Lower leg skin (tissue), 4 donors: ENCODE results near the gene SPTAN1. TPM values are rescaled to one million over a fixed set of nuclear protein-coding genes. Genes with fewer than 3 reads are reported as not detected.
"Not testable (repeated sequence)": the region's sequence is repeated elsewhere in the genome, so short reads cannot be mapped to it uniquely, and the experiment has no call there.

Experiments
- DNase-seq, 2 donors: peaks; one replicate each; pipeline ENCODE4 v3.0.0-alpha.2; 2019; ENCODE audit warnings: low spot score in 2 of 2
- H3K4me3 ChIP-seq: fragments of 200-600 bp; sonication (generic); 2 replicates; pipeline ENCODE4 v1.5.1; 2017; ENCODE audit warnings: mild to moderate bottlenecking, low read depth; ENCODE audit not compliant: poor library complexity, severe bottlenecking
- POLR2A ChIP-seq, 2 donors: fragments of 450-650 bp; IDR thresholded peaks; one replicate each; pipeline ENCODE4 v1.6.1; 2016 to 2017; ENCODE audit warnings: antibody characterized with exemption in 2 of 2, mild to moderate bottlenecking in 1 of 2, moderate library complexity in 1 of 2
- WGBS, 2 donors: methylation state at CpG; one replicate each; pipeline ENCODE4 v1.1.5; 2018; 5-methylcytosine and 5-hydroxymethylcytosine counted together
- intact Hi-C: fragments of 100-400 bp; cut with DNase I; formaldehyde crosslinking; loops from one replicate; pipeline ENCODE4 v1.15.0; 2023; ENCODE audit warnings: low total_unique reads
- total RNA-seq, 4 donors: library from RNA; depleted of rRNA; stranded (reverse); fragments of >200 nt; gene quantifications; one replicate each; pipeline ENCODE4 v1.1.0, GENCODE V29; 2016
- TF ChIP-seq, protein P1 (sequence below), 3 donors: fragments of 450-650 bp; IDR thresholded peaks; one replicate each; pipeline ENCODE4 v1.5.1; 2016; ENCODE audit warnings: antibody characterized with exemption in 3 of 3, mild to moderate bottlenecking in 3 of 3, moderate library complexity in 2 of 3

Gene SPTAN1
- total RNA-seq, 4 donors from 2014 or later = 223 to 331 (median 293) TPM

DNA sequence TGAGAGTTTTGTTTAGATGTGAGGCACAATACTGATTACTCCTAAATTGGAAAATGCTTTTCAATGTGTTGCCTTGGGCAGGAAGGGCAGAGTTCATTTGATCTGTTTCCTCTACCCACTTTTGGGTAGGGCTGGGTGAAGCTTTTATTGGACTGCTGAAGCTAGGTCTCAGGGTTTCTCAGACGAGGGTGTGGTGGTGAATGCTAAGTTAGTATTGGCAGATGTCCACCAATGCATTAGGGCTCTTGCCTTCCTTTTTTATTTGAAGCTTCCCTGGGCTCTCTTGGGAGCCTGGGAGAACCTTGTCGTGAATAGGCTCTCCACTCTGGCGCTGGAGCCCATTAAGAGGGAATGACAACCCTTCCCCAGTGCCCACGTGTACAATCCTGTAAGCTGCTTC is 23.1 kb downstream of the SPTAN1 start:
- no peak overlapping the region for H3K4me3 ChIP-seq
- intact Hi-C loops = no loop called here
- WGBS, 2 donors = 25 to 33% methylated on average over 4 of the region's 4 CpGs
- TF ChIP-seq, protein P1, sequence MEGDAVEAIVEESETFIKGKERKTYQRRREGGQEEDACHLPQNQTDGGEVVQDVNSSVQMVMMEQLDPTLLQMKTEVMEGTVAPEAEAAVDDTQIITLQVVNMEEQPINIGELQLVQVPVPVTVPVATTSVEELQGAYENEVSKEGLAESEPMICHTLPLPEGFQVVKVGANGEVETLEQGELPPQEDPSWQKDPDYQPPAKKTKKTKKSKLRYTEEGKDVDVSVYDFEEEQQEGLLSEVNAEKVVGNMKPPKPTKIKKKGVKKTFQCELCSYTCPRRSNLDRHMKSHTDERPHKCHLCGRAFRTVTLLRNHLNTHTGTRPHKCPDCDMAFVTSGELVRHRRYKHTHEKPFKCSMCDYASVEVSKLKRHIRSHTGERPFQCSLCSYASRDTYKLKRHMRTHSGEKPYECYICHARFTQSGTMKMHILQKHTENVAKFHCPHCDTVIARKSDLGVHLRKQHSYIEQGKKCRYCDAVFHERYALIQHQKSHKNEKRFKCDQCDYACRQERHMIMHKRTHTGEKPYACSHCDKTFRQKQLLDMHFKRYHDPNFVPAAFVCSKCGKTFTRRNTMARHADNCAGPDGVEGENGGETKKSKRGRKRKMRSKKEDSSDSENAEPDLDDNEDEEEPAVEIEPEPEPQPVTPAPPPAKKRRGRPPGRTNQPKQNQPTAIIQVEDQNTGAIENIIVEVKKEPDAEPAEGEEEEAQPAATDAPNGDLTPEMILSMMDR (IDR thresholded peaks at IDR 0.05) = no peak
- no peak for TF ChIP-seq POLR2A (IDR thresholded peaks at IDR 0.05)
- no peak for DNase-seq

DNA sequence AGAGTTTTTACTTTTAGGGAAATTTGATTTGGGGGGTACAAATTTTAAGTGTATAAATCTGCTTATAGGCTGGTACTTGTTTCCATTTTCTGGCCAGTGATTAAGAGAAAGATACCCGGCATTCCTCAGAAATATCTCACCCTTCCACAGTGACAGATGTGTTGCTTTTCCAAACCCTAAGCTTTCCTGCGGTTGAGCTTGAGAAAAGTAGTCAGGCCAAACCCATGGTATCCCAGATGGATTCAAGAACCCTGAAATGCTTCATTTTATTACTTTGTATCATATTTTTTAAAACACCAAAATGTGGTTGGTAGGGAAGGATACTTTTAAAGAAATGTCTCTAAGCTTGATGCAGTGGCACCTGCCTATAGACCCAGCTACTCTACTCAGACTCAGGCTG is 23.5 kb downstream of the SPTAN1 start:
- H3K4me3 ChIP-seq = no peak overlapping the region
- no peak for DNase-seq
- 78 to 86% methylated on average over 2 of the region's 2 CpGs for WGBS, 2 donors
- no peak for TF ChIP-seq POLR2A (IDR thresholded peaks at IDR 0.05)
- TF ChIP-seq, protein P1 (IDR thresholded peaks at IDR 0.05) = no peak
- intact Hi-C loops = no loop called here

DNA sequence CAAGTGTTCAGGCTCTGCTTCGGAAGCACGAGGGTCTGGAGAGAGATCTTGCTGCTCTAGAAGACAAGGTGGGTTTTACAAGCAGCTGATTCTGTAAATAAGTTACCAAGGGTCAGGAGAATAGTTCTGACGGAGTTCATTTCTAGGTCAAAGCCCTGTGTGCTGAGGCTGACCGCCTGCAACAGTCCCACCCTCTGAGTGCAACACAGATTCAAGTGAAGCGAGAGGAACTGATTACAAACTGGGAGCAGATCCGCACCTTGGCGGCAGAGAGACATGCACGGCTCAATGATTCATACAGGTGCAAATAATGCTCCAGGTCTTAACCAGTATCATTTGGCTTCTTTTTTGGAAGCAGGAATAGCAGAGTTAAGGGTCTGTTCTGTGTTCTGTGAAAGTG is 24.8 kb downstream of the SPTAN1 start:
- intact Hi-C loops = no loop called here
- DNase-seq = no peak

DNA sequence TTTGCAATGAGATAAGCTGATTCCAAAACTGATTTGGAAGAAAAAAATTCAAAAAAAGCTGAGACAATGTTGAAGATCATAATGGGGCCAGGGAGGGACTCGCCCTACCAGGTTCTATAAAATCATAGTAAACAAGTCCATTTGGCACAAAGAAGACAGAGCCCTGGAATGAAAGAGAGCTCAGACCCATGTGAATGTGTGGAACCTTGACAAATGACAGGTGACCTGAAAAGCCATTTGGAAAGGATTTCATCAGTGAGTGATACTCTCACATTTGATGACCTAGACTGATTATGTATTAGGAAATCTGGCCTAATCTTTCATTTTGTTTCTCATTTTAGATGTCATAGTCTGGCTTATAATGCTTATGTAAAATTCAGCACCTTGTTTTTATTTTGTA is 26.8 kb downstream of the SPTAN1 start:
- intact Hi-C loops = no loop called here
- DNase-seq = no peak
- TF ChIP-seq, protein P1 (IDR thresholded peaks at IDR 0.05) = no peak
- no peak for TF ChIP-seq POLR2A (IDR thresholded peaks at IDR 0.05)
- 62 to 88% methylated on average over 1 of the region's 1 CpG for WGBS, 2 donors
- H3K4me3 ChIP-seq = no peak overlapping the region

More for the DNA sequence above, 24.8 kb downstream of the SPTAN1 start:
- H3K4me3 ChIP-seq = no peak overlapping the region
- 92% methylated on average over 8 of the region's 8 CpGs for WGBS, 2 donors
- TF ChIP-seq POLR2A (IDR thresholded peaks at IDR 0.05) = no peak
- TF ChIP-seq, protein P1 (IDR thresholded peaks at IDR 0.05) = no peak

DNA sequence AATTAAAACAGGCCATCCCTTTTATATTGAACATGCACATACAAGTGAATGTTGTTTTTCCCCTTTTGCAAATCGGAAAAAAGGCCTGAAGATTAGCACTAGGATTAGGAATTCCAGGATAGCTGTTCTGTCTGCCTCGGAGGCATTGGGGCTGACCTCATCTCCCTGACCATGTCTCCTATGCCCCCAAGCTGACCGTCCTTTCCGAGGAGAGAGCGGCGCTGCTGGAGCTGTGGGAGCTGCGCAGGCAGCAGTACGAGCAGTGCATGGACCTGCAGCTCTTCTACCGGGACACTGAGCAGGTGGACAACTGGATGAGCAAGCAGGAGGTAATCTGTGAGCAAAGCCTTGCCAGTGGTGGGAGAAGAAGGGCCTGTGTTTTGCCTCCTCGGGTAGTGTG is 28.3 kb downstream of the SPTAN1 start:
- WGBS, 2 donors = 91 to 95% methylated on average over 10 of the region's 10 CpGs
- intact Hi-C loops = no loop called here
- DNase-seq = no peak

DNA sequence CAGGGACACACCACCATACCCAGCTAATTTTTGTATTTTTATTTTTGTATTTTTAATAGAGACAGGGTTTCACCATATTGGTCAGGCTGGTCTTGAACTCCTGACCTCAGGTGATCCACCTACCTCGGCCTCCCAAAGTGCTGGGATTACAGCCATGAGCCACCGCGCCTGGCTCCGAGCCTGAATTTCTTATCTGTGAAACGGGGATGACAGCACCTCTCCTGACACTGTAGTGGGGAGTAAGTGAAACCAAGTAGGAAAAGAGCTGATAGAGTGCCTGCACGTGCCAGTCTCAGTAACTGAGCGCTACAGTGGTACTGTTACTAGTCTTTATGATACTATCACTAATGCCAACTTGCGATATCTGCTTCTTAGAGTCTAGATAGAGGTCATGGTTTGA is 32.8 kb downstream of the SPTAN1 start:
- WGBS, 2 donors = 87 to 89% methylated on average over 8 of the region's 8 CpGs
- H3K4me3 ChIP-seq, DNase-seq, intact Hi-C loops: not testable (repeated sequence)

More for the DNA sequence above, 28.3 kb downstream of the SPTAN1 start:
- H3K4me3 ChIP-seq = no peak overlapping the region
- TF ChIP-seq, protein P1 (IDR thresholded peaks at IDR 0.05) = no peak
- TF ChIP-seq POLR2A (IDR thresholded peaks at IDR 0.05) = no peak

DNA sequence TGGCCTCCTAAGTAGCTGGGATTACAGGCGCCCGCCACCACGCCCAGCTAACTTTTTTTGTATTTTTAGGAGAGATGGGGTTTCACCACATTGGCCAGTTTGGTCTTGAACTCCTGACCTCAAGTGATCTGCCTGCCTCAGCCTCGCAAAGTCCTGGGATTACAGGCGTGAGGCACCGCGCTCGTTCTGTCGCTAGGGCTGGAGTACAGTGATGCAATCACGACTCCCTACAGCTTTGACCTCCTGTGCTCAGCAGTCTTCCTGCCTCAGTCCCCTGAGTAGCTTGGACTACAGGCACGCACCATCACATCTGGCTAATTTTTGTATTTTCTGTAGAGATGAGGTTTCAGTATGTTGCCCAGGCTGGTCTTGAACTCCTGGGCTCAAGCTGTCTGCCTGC is 34.5 kb downstream of the SPTAN1 start:
- intact Hi-C loops, H3K4me3 ChIP-seq, DNase-seq: not testable (repeated sequence)
- 89 to 94% methylated on average over 11 of the region's 11 CpGs for WGBS, 2 donors
